Stimulated activated CD8-positive, alpha-beta memory T cell treated with anti-CD3 and anti-CD28 coated beads, Interleukin-7, amount 100 ng/mL, for 24 hours (primary cell): ENCODE results near the gene ATP8A2.

Source experiments
- DNase-seq: peaks from one replicate; pipeline ENCODE4 v3.0.0-alpha.2; 2020; ENCODE audit warnings: low read depth

The ATP8A2 gene

DNA sequence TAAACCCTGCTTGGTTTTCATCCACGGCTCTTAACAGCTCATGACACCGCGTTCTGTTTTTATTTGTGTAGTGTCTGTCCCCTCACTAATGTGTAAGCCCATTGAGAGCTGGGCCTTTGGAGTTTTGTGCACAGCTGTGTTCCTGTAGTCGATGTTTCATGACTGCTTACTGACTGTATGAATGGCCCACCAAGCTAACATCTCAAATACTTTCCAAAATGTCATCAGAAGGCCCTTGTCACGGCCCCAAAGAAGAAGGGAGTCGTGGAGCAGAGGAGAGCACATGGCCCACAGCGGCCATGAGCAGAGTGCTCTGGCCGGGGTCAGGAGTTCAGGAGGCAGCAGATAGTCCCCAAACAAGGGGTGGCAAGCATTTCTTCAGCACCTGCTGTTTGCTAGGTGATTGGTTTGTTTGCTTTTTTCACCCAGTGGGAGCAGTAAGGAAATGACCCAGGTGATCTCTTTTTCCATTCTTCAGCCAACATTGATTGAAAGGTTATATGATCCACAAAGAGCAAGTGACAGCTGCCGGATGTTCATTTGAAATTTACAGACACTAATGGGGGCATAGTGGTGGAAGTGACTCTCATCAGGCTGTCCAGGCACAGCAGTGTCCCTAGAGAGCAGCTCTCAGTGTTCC lies 315.2 kb downstream of the ATP8A2 start:
- no peak for DNase-seq

DNA sequence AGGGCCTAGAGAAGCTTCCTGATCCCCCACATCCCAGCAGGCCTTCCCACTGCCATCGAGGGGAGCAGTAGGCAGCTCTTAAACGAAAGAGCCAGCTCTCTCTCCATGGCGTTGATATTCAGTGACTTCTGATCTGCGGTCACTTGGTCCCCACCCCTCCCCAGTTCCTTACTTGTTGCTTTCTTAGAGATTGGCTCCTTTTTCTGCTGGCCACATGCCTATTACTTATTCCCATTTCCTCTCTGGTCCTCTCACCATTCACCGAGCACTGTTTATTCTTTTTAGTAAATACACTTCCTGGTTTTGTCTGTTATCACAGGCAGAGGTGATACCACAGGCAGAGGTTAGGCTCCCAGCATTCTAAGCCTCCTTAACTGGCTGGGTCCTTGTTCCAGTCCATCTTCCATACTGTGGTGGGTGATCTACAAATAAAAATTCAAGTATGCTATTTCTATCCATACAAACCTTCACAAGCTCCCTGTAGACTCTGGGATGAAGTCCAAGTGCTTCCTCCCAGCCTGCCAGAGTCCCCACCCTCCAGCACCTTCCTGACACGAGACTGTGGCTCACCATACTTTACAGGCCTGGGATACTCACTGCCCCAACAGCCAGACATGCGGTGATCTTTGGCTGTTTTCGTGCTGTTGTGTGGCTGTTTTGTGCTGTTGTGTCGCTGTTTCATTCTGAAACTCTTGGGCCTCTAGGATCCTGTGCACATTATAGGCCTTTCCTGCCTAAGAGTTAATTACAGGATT lies 315.9 kb downstream of the ATP8A2 start:
- DNase-seq: no peak

DNA sequence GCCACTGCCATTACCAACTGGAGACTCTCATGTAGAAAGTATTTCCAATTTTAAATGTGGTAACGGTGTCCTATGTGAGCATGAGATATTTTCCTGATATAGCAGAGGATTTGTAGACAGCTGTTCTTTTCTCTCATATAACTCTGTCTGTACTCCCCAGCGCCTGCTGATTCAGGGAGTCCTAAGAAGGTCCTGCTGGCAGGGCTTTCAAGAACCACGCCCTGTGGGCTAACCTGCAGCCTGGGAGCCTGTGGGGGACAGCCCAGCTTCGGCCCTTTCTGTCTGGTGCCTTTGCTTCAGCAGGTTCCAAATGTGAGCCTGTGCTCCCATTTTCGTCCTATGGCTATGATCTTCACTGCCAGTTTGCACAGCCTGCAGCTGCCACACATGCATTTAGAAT lies 316.8 kb downstream of the ATP8A2 start:
- DNase-seq: no peak

DNA sequence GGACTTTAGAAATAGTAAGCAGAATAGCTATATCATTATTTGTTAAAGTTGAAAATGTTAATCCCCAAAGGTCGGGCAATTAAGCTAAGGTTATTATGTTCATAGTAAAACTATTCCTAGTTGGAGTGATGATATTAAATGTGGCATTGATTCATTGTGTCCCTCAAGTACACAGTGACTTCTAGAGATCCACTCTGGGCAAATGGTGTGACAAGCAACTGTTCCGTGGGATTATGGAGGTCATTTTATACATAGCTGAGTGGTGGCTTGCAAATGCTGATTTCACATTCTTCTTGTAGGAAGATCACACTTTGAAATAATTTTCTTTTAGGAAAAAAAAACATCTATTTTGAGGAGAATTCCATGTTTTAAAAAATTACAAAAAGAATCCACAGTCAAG lies 317.8 kb downstream of the ATP8A2 start:
- DNase-seq: no peak

DNA sequence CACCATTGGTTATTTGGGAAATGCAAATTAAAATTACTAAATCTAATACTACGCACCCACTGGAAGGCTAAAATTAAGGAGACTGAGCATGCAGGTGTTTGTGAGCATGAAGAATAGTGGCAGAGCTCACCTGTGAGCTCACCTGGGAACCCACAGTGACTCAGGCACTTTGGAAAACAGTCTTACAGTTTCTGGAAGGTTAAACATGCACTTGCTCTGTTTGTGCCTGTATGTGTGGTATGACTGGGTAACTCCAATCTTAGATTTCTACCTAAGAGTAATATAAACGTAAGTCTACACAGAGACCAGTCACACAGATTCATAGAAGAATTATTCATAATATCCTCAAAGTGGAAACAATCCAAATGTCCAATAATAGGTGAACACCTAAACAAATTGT lies 318.8 kb downstream of the ATP8A2 start:
- no peak for DNase-seq

DNA sequence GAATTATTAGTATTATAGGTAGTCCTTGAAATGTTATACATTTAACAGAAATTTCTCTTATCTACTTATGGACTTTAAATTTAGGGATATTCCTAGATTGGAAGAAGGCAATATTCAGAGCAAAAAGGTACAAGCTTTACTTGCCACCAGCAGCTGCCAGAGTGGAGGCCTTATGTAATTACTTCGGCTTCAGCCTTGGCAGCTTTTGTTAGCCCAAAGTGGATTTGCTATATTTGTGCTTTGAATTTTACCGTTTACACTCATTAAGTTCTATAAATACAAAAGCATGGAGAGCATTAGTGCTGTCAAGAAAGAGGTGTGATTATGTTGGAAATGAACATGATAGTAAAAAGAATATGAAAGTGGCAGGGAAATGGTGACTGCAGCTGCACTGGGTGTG lies 319.9 kb downstream of the ATP8A2 start:
- DNase-seq: no peak

DNA sequence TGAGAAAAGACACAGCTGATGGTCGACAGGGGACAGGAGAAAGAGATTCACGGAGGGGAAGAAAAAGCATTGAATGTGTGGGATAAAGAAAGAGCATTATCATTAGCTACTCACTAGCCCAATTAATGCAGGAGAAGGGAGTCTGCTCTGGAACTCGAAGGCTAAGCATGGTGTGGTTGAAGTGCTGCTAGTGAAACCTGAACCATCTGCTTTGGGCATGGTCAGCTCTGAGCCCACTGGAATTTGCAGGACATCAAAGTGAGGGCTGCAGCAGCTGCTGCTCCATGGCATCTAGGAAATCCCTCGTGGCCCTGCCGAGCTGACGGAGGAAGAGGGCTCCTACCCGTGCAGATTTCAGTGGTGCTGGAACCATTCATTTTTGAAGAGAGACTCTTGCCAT lies 320.3 kb downstream of the ATP8A2 start:
- no peak for DNase-seq

DNA sequence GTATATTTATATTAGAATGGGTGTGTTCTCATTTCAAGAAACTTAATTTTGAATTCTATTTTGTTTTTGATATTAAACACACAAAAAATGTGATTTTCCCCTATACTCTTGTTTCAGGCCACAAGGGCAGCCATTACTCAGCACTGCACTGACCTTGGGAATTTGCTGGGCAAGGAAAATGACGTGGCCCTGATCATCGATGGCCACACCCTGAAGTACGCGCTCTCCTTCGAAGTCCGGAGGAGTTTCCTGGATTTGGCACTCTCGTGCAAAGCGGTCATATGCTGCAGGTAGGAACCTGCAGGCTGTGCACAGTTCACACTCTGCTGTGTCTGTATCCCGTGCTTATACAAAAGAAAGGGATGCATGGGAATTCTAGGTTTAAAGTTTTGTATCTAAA lies 327.3 kb downstream of the ATP8A2 start:
- DNase-seq: no peak

DNA sequence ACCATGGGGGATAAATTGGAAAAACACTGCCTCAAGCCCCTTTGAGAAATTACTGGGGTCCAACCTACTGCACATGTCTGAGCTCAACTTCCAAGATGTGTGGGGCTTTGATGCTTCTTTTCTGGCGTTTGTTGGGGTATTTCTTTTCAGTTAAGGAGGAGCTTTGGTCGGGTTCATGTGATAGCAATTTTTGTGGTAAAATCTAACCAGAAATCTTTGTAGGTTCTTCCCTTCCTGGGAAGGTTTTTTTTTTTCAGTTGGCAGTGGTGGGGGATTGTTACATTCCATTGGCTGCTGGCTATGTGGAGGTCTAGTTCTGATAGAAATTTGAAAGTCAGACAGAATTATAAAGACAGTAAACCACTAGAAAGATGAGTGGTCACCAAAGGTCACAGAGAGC lies 327.8 kb downstream of the ATP8A2 start:
- no peak for DNase-seq

DNA sequence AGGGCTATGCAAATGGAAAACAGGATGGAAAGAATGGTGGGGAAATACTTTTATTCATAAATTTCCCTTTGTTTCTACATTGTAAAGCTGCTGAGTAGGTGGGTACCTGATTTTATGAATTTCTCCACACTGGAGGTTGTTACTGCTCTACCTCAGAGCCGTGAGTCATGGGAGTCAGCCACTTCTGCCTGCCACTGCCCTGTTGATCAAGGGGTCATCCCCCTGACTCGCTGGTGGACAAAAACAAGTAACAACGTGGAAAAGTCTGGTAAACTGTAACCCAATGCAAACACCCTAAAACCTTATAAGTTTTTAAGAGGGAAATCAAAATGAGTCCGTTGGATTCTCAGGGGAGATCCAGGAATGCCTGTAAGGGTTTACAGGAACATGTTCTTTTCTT lies 329.5 kb downstream of the ATP8A2 start:
- no peak for DNase-seq

DNA sequence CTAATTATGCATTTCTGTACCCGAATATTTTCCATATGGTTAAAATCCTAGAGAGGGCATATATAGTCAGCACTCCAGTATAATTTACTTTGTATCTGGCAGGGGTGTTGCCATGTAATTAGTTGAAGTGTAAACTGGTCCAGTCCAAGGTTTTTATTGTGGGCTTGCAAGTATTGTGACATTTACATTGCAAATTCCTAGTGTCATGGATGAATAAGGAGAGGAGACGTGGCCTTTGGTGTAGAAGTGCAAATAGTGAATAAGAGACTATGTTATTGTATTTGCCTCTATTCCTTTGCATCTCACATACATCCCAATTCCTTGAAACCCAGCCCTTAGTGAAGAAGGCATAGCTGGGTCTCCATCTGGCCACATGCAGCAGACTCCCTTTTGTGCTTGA lies 330.6 kb downstream of the ATP8A2 start:
- DNase-seq: no peak

DNA sequence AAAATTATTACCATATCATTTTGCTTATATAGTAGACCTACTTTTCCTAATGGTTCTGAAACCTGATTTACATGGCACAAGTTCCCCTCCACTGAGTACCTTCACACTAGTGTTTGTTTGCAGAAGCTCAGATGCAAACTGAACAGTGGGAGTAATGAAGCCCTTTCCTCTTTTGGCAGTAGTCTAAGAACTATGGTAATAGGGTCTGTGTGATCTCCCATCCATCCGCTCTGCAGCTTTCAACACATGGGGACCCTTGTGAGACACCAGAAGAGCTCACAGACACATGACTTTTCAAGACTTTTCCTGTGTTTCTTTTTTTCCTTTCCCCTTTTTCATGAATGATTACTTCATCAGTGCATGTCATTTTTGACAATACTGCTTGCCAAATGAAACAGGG lies 336.0 kb downstream of the ATP8A2 start:
- DNase-seq: no peak

DNA sequence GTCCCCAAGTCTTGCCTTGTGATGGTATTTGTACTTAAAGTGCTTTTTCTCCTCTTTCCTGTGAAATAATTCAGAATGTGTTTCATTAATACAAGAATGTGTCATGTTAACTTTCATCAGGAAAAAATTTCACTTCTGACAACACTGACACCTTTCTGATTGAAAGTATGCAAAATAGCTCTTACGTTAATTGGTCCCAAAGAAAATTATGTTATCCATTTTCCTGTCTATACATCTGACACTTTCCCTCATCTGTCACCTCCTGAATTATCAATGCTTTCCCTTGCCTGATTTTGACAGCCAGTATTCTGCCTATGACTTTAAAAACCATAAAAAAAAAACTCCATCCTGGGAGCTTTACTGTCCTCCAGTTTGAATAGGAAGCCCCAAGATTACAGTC lies 336.5 kb downstream of the ATP8A2 start:
- DNase-seq: no peak

DNA sequence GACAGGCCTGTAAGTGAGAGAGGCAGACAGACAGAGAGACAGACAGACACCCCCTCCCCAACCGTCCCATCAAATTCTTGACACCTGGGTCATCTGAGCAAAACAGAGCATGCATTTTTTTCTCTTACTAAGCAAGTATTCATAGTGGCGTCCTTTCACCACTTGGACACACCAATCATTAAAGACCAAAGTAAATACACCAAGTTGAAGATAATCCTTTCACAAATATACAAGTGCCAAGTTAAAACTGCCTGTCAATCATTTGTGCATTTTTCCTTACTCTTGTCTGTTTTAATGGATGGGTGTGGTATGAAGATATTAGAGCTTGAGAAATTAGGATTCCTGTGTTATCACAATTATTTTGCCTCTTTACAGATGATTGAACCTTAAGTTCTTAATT lies 337.3 kb downstream of the ATP8A2 start:
- no peak for DNase-seq

DNA sequence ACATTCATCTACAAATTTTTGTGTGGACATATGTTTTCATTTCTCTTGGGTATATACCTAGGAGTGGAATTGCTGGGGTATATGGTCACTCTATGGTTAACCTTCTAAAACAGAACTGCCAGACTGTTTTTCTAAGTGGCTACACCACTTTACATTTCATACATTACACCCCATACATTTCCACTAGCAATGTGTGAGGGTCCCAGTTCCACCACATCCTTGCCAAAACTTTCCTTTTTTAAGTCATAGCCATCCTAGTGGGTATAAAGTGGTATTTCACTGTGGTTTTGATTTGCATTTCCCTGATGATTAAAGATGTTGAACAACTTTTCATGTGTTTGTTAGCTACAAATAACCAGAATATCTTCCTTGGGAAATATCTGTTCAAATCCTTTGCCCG lies 344.0 kb downstream of the ATP8A2 start:
- no peak for DNase-seq

DNA sequence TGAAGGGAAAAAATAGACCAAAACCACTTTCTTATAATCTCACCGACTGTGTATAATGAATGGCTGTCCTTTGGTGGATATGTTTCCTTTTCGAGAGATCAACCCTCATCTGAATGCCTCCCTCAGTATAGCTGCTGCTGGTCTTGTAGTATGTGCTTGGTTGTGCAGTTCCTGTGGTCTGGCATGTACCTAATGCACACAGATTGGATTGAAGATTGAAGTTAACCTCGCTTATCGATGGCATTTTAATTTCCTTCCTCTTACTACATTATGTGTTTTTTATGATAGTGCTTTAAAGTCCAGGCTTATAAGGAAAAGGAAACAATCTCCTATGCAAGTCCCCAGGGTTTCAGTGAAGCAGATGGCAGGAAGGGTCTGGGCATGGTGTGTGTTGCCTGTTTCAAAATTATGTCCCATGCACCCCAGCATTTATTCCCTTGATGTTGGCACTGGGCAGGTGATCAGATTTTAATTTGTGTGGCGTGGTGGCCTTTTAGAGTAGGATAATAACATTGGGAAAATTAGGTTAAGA lies 346.0 kb downstream of the ATP8A2 start:
- DNase-seq: no peak

DNA sequence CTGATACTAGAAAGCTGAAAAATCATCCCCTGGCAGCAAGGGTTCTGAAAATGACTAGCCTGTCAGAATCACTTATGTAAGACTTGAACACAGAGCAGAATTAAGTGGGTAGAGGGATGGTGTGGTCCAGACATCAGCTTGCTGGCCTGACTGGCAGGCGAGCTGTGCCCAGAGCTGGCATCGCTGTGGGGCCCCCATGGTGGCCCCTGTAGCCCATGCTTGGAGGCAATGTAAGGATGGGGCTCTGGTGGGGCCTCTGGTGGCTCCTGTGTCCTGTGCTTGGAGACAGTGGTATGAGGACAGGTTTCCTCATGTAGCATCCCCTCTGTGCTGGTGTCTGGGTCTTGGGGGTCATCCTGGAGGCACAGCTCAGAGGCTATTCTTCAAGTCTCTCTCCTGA lies 347.9 kb downstream of the ATP8A2 start:
- no peak for DNase-seq

DNA sequence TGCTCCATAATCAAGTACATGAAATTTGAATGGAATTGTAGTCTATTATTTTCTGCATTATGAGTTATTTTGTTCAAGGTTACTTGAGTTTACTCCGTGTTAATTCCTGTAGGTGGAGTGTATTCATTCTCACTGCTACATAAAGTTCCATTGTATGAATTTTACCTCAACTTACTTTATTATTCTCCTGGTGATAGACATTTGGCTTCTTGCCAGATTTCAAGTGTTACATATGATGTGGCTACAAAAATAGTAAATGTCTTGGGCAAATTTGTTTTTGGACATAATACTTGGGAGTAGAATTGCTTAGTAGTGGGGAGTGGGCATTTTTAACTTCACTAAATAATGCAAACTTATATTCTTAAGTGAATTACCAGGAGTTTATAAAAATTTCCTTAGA lies 351.1 kb downstream of the ATP8A2 start:
- no peak for DNase-seq

DNA sequence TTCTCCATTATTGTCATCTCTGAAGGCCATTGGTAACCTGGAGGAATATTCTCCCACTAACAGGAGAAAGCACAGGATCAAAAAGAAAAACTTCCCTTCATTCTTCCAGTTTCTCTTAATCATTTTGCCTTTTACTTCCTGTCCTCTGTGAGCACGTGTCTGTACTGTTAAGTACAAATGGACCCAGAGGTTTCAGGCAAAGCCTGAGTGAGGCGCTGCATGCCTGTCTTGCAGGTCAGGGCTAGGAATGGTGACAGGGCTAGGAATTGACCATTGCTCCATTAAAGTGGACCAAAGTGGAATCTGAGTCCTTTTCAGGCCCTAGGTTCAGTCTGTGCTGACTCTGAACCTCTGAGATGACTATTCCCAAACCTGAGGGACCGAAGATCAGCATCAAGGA lies 353.3 kb downstream of the ATP8A2 start:
- no peak for DNase-seq

DNA sequence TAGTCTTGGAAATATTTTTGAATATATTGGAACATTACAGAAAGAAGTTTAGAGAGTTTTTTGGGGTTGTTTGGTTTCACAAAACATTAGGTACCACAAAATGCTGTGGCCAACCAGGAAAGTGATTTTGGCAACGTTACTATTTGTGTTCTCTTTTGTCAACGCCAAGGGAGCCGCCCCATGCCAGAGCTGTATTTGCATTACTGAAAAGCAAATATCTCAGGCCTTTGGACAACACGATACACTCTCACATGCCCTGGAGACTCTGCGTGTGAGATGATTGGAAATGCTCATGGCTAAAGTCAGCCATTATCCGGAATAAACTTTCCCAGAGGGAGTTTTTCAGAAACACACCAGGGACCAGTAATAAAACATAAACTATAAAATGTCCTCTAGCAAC lies 355.5 kb downstream of the ATP8A2 start:
- DNase-seq: no peak

DNA sequence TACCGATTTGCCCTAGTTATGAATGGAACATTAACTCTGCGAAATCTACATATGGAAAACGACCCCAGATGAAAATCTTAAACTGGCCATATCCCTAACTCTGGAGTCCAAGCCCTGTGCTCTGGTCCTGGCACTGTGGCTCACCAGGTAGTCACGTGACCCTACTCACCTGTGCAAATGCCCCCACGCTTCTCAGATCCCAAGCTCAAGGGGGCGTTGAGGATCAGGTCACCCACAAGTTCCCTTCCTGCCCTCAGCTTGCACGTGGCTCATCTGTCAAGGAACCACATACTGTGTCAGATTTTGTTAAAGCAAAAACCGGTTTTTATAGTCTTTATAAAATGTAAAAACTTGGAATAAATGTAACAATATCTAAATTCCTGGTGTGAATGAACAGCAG lies 356.0 kb downstream of the ATP8A2 start:
- DNase-seq: no peak

DNA sequence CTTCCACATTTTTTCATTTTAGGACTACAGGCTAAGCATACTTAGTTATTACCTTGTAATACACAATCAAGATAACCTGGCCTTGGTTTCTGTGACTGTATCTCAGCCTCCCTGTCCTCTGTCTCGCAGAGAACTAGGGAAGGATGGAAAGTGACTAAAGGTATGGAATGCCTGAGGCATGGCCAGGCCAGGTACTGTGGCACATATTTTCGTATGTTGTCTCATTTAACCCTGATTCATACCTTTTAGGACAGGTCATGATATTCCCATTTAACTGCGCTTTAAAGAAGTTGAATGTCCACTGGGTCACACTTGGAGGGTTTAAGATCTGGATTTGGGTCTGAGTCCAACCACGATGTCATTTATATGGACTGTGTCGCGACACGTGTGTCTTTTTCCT lies 357.4 kb downstream of the ATP8A2 start:
- DNase-seq: no peak

DNA sequence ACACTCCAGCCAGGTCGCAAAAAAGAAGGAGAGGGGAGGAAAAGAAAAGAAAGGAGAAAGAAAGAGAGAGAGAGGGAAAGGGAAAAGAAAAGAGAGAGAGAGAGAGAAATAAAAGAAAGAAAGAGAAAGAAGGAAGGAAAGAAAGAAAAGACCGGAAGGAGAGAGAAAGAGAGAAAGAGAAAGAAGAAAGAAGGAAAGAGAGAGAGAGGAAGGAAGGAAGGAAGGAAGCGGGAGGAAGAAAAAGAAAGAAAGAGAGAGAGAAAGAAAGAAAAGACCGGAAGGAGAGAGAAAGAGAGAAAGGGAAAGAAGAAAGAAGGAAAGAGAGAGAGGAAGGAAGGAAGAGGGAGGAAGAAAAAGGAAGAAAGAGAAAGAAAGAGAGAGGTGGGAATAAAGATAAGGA lies 359.3 kb downstream of the ATP8A2 start:
- DNase-seq: no peak

DNA sequence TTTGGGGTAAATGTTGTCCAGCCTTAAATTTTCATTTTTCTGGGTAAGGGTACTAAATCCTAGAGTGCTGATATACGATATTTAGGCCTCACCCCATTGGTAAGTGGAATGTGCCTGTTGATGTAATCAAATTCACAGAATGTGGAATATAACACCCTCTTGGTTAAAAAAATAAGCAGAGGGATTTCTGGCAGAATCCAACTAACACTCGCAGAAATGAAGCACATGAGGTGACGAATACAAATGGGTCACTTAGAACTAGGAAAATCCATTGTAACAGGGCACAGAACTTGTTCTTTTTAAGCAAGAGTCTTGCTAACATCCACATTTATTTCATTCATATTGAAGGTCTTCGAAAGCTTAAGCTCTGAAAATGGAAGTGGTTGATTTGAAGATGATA lies 359.8 kb downstream of the ATP8A2 start:
- DNase-seq: no peak
